ENCODE results near the gene CAMKMT. TPM values are rescaled to one million over a fixed set of nuclear protein-coding genes. Genes with fewer than 3 reads are reported as not detected.

The CAMKMT gene
- total RNA-seq, 4 donors from 2014 or later: 2.6 to 9.5 (median 5.2) TPM

DNA sequence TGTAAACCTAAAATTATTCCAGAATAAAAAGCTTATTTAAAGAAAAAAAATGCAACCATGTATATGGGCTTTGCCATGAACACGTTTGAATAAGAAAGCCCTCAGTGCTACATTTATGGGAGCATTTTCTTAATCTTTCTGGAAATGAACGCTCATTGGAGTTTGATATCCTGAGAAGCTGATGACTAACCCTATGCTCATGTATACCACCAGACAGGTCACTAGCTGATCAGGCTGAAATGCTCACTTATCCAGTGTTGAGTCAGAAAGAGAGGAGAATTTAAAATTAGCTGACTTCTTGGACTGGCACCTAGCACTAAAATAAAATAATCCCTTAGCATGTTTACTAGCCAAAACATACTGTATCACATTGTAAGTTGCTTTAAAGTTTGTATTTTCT lies 324.8 kb downstream of the CAMKMT start:
- H3K27me3 ChIP-seq: no peaks in the 10 kb centered on the region
- ATAC-seq: no peak
- no peak for DNase-seq
- H3K4me3 ChIP-seq: no peak overlapping the region
- intact Hi-C loops (cut with DNase I; ENCODE audit: low total_unique reads): no loop called here
- peaks cover 0 to 5% of the 10 kb centered on the region in 2 donors for H3K4me1 ChIP-seq
- H3K36me3 ChIP-seq: no peaks in the 10 kb centered on the region
- in situ Hi-C loops (cut with MboI; ENCODE audit: low sequenced_read_pairs in 4 of 4): no loop called here
- no peak overlapping the region for H3K27ac ChIP-seq
- H3K9me3 ChIP-seq: no peaks in the 10 kb centered on the region
- TF ChIP-seq POLR2A (IDR thresholded peaks at IDR 0.05): no peak
- TF ChIP-seq, protein P1, sequence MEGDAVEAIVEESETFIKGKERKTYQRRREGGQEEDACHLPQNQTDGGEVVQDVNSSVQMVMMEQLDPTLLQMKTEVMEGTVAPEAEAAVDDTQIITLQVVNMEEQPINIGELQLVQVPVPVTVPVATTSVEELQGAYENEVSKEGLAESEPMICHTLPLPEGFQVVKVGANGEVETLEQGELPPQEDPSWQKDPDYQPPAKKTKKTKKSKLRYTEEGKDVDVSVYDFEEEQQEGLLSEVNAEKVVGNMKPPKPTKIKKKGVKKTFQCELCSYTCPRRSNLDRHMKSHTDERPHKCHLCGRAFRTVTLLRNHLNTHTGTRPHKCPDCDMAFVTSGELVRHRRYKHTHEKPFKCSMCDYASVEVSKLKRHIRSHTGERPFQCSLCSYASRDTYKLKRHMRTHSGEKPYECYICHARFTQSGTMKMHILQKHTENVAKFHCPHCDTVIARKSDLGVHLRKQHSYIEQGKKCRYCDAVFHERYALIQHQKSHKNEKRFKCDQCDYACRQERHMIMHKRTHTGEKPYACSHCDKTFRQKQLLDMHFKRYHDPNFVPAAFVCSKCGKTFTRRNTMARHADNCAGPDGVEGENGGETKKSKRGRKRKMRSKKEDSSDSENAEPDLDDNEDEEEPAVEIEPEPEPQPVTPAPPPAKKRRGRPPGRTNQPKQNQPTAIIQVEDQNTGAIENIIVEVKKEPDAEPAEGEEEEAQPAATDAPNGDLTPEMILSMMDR (IDR thresholded peaks at IDR 0.05 in 4 of 5, conservative IDR thresholded peaks at IDR 0.05 in 1 of 5): no peak

DNA sequence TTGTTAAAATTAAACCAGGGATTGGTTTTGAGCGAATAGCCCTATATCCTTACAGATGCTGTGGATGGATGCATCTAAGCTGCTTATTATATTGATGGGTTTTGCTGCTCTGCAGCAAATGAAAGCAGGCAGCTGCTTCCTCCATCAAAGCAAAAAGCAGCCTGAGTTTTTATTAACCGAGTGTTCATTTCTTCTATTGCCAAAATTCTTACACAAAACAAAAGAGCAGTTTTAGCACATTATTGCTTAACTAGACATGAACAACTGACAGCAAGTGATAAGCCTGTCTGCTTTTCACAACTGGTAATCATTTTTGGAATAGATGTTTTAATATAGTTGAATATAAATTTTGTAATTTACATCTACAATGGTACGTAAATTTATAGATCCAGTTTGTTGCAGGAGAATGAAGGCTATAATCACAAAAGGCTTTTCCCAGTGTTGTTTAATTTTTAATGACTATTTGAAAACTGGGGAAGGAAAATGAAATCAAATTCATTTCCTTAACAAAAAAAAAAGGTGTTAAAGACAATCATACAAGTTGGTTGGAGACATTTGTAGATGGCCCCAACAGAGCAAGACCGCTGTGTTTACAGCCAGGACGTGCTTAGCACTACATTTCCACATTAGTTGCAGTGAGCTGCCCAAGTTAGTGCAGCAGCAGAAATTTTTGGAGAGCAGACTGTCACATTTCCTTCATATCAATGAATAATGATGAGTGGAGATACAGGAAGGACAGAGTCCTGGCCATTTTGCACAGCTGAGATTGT lies 326.1 kb downstream of the CAMKMT start:
- Histone ChIP-seq H3K36me3 (no peaks in the 10 kb centered on the region), H3K27ac (no peak overlapping the region), H3K9me3 (no peaks in the 10 kb centered on the region), H3K27me3 (no peaks in the 10 kb centered on the region), H3K4me3 (no peak overlapping the region), H3K4me1 (peaks cover 0 to 5% of the 10 kb centered on the region in 2 donors)
- TF ChIP-seq, protein P1 (IDR thresholded peaks at IDR 0.05 in 4 of 5, conservative IDR thresholded peaks at IDR 0.05 in 1 of 5): no peak
- TF ChIP-seq POLR2A (IDR thresholded peaks at IDR 0.05): no peak
- intact Hi-C loops (cut with DNase I; ENCODE audit: low total_unique reads) (no loop called here), in situ Hi-C loops (cut with MboI; ENCODE audit: low sequenced_read_pairs in 4 of 4) (no loop called here)
- DNase-seq (no peak), ATAC-seq (no peak)

DNA sequence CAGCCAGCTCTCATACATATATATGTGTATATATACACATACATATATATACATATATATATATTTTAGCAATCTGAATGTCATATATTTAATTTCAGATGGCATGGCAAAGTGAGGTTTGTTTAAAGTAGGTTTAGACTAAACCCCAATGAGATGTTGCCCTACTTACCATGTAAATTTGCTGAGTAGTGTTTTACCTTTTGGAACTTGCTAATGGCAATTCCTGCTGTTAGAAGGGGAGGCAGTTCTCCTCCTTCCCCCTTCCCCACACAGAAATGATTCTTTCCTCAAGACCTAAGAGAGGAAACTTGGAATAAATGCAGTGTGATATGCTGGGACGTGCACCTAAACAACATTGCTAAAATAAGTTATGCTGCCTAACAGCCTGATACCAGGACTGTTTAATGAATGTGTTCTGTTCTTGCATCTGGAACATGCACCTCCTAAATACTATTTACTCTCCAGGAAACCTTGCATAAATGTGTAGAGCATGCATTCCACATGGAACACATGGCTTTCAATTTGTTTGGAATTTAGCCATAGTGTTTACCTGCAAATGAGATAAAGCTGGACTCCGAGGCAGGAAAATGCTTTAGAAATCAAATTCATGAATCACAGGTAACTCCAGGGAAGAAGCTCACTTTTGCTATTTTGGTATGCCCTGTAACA lies 326.8 kb downstream of the CAMKMT start:
- TF ChIP-seq, protein P1 (IDR thresholded peaks at IDR 0.05 in 4 of 5, conservative IDR thresholded peaks at IDR 0.05 in 1 of 5): no peak
- no peak for TF ChIP-seq POLR2A (IDR thresholded peaks at IDR 0.05)
- no peak overlapping the region for H3K4me3 ChIP-seq
- in situ Hi-C loops (cut with MboI; ENCODE audit: low sequenced_read_pairs in 4 of 4): no loop called here
- H3K36me3 ChIP-seq: no peaks in the 10 kb centered on the region
- ATAC-seq (no peak), DNase-seq (no peak)
- H3K9me3 ChIP-seq: no peaks in the 10 kb centered on the region
- H3K27ac ChIP-seq: no peak overlapping the region
- intact Hi-C loops (cut with DNase I; ENCODE audit: low total_unique reads): no loop called here
- H3K4me1 ChIP-seq: peaks cover 0 to 5% of the 10 kb centered on the region in 2 donors
- no peaks in the 10 kb centered on the region for H3K27me3 ChIP-seq

DNA sequence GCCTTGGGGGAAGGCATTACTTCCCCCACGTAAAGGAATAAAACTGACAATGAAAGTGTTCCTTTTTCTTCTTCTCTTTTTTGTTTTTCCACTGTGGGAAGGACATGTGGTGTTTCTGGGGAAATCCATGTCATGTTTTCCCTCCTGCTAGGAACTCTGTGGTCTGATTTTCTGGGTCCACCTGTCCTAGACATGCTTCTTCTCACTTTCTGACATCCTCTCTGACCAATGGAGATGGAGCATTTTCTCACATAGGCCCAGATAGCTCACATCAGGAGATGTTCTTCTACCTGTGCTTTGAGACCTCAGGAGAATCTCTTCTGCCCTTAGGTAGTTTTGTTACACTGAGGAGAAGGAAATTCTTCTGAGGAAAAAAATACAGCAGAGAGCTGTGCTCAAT lies 327.8 kb downstream of the CAMKMT start:
- no peak overlapping the region for H3K4me3 ChIP-seq
- TF ChIP-seq POLR2A (IDR thresholded peaks at IDR 0.05): no peak
- TF ChIP-seq, protein P1 (IDR thresholded peaks at IDR 0.05 in 4 of 5, conservative IDR thresholded peaks at IDR 0.05 in 1 of 5): no peak
- no peaks in the 10 kb centered on the region for H3K36me3 ChIP-seq
- intact Hi-C loops (cut with DNase I; ENCODE audit: low total_unique reads) (no loop called here), in situ Hi-C loops (cut with MboI; ENCODE audit: low sequenced_read_pairs in 4 of 4) (no loop called here)
- no peak overlapping the region for H3K27ac ChIP-seq
- H3K27me3 ChIP-seq: no peaks in the 10 kb centered on the region
- ATAC-seq (no peak), DNase-seq (no peak)
- H3K4me1 ChIP-seq: peaks cover 0 to 5% of the 10 kb centered on the region in 2 donors
- no peaks in the 10 kb centered on the region for H3K9me3 ChIP-seq

Measured in gastrocnemius medialis (tissue), 4 donors.